Osteocyte (in vitro differentiated cells): ENCODE measurements around the gene FLII. TPM values are rescaled to one million over a fixed set of nuclear protein-coding genes. Genes with fewer than 3 reads are reported as not detected.

Source experiments
- DNase-seq: peaks from one replicate; pipeline ENCODE4 v3.0.0; 2021; ENCODE audit warnings: mixed read lengths; ENCODE audit not compliant: unreplicated experiment; ENCODE audit errors: extremely low spot score
- H3K27ac Mint-ChIP-seq: one replicate; pipeline ENCODE4 v1.8.0; 2021; ENCODE audit warnings: mild to moderate bottlenecking, mixed read lengths; ENCODE audit not compliant: unreplicated experiment
- H3K27me3 Mint-ChIP-seq: one replicate; pipeline ENCODE4 v1.8.0; 2021; ENCODE audit warnings: mixed read lengths; ENCODE audit not compliant: unreplicated experiment
- H3K36me3 Mint-ChIP-seq: one replicate; pipeline ENCODE4 v1.8.0; 2021; ENCODE audit warnings: mixed read lengths; ENCODE audit not compliant: unreplicated experiment
- H3K4me1 Mint-ChIP-seq: one replicate; pipeline ENCODE4 v1.8.0; 2021; ENCODE audit warnings: mixed read lengths; ENCODE audit not compliant: unreplicated experiment
- H3K4me3 Mint-ChIP-seq: one replicate; pipeline ENCODE4 v1.8.0; 2021; ENCODE audit warnings: mild to moderate bottlenecking, moderate library complexity, mixed read lengths; ENCODE audit not compliant: unreplicated experiment
- H3K9me3 Mint-ChIP-seq: one replicate; pipeline ENCODE4 v1.8.0; 2021; ENCODE audit warnings: mixed read lengths; ENCODE audit not compliant: unreplicated experiment
- CTCF ChIP-seq: fragments of 200-600 bp; sonication (generic); IDR thresholded peaks from 2 replicates; pipeline ENCODE4 v1.5.0; 2021; ENCODE audit warnings: antibody characterized with exemption, mild to moderate bottlenecking, moderate library complexity
- total RNA-seq: library from RNA; stranded (reverse); gene quantifications from 2 replicates; pipeline ENCODE4 v1.2.1, GENCODE V29; 2021

FLII gene
- total RNA-seq, 1 donor from 2014 or later, result 214 TPM

GRCh38 chr17:18213666-18214270, 44.8 kb downstream of the FLII start:
- Mint-ChIP-seq H3K27ac (no peak overlapping the region), H3K4me3 (no peak overlapping the region), H3K27me3 (no peaks in the 10 kb centered on the region), H3K36me3 (peaks cover 10% of the 10 kb centered on the region), H3K4me1 (peaks cover 4% of the 10 kb centered on the region), H3K9me3 (no peaks in the 10 kb centered on the region)
- no peak for TF ChIP-seq CTCF
- DNase-seq, result no peak

GRCh38 chr17:18208092-18208491, 50.4 kb downstream of the FLII start:
- H3K4me3 Mint-ChIP-seq, result no peak overlapping the region
- TF ChIP-seq CTCF, result no peak
- no peak overlapping the region for H3K27ac Mint-ChIP-seq
- H3K9me3 Mint-ChIP-seq, result no peaks in the 10 kb centered on the region
- H3K4me1 Mint-ChIP-seq, result no peaks in the 10 kb centered on the region
- H3K36me3 Mint-ChIP-seq, result peaks cover 26% of the 10 kb centered on the region
- no peaks in the 10 kb centered on the region for H3K27me3 Mint-ChIP-seq
- DNase-seq, result no peak

GRCh38 chr17:18206962-18207361, 51.6 kb downstream of the FLII start:
- Mint-ChIP-seq H3K4me3 (no peak overlapping the region), H3K9me3 (no peaks in the 10 kb centered on the region), H3K4me1 (no peaks in the 10 kb centered on the region), H3K36me3 (peaks cover 26% of the 10 kb centered on the region), H3K27ac (no peak overlapping the region), H3K27me3 (no peaks in the 10 kb centered on the region)
- no peak for TF ChIP-seq CTCF
- DNase-seq, result no peak

- no peak overlapping the region for H3K27ac Mint-ChIP-seq
- H3K4me3 Mint-ChIP-seq, result no peak overlapping the region
- no peaks in the 10 kb centered on the region for H3K9me3 Mint-ChIP-seq
- H3K27me3 Mint-ChIP-seq, result no peaks in the 10 kb centered on the region
- DNase-seq, result no peak
- no peak for TF ChIP-seq CTCF
- H3K4me1 Mint-ChIP-seq, result no peaks in the 10 kb centered on the region
- peaks cover 29% of the 10 kb centered on the region for H3K36me3 Mint-ChIP-seq
Observed at GRCh38 chr17:18205861-18206260, 52.7 kb downstream of the FLII start.

- Mint-ChIP-seq H3K4me1 (no peaks in the 10 kb centered on the region), H3K36me3 (peaks cover 22% of the 10 kb centered on the region), H3K4me3 (no peak overlapping the region), H3K9me3 (no peaks in the 10 kb centered on the region), H3K27ac (no peak overlapping the region), H3K27me3 (no peaks in the 10 kb centered on the region)
- TF ChIP-seq CTCF, result no peak
- DNase-seq, result no peak
Observed at GRCh38 chr17:18203308-18203707, 55.2 kb downstream of the FLII start.
